Neural cell (in vitro differentiated cells): ENCODE measurements around the gene LRRC36. TPM values are rescaled to one million over a fixed set of nuclear protein-coding genes. Genes with fewer than 3 reads are reported as not detected.

ENCODE experiments used
- H2AFZ ChIP-seq: fragments of 200-600, 300-800 bp; sonication (generic), shearing (Covaris generic); 2 replicates; pipeline ENCODE4 v1.6.0; 2014; ENCODE audit warnings: low read depth, mild to moderate bottlenecking, antibody characterized with exemption, low read length, moderate library complexity
- H3F3A ChIP-seq: fragments of 200-600 bp; shearing (Covaris generic); 2 replicates; pipeline ENCODE4 v1.6.1; 2016; ENCODE audit warnings: mild to moderate bottlenecking, moderate library complexity, mixed read lengths, antibody characterized with exemption, low read length; ENCODE audit not compliant: insufficient read depth, poor library complexity, severe bottlenecking
- H3K27ac ChIP-seq: fragments of 200-600, 300-800 bp; sonication (generic), shearing (Covaris generic); 2 replicates; pipeline ENCODE4 v1.5.1; 2014; ENCODE audit warnings: mild to moderate bottlenecking, low read length, moderate library complexity
- H3K27me3 ChIP-seq: fragments of 300-800, 200-600 bp; sonication (generic), shearing (Covaris generic); 2 replicates; pipeline ENCODE4 v1.6.0; 2014; ENCODE audit warnings: mild to moderate bottlenecking, low read depth, low read length, moderate library complexity; ENCODE audit not compliant: insufficient read depth
- H3K36me3 ChIP-seq: fragments of 300-800, 200-600 bp; sonication (generic), shearing (Covaris generic); 2 replicates; pipeline ENCODE4 v1.5.1; 2014; ENCODE audit warnings: mild to moderate bottlenecking, antibody characterized with exemption, low read length, moderate library complexity; ENCODE audit not compliant: insufficient read depth
- H3K4me2 ChIP-seq: fragments of 300-800, 200-600 bp; sonication (generic), shearing (Covaris generic); 2 replicates; pipeline ENCODE4 v1.6.0; 2014; ENCODE audit warnings: mild to moderate bottlenecking, low read length
- H3K4me3 ChIP-seq: fragments of 300-800, 200-600 bp; sonication (generic), shearing (Covaris generic); 2 replicates; pipeline ENCODE4 v1.5.1; 2014; ENCODE audit warnings: mild to moderate bottlenecking, low read length, moderate library complexity
- H3K79me2 ChIP-seq: fragments of 200-600 bp; shearing (Covaris generic); replicated peaks from 2 replicates; pipeline ENCODE4 v1.6.0; 2014; ENCODE audit warnings: mild to moderate bottlenecking, low read length, moderate library complexity; ENCODE audit not compliant: insufficient read depth
- H3K9ac ChIP-seq: fragments of 300-800, 200-600 bp; sonication (generic), shearing (Covaris generic); 2 replicates; pipeline ENCODE4 v1.6.1; 2016; ENCODE audit warnings: mild to moderate bottlenecking, low read length, mixed read lengths
- H3K9me2 ChIP-seq: fragments of 200-600 bp; shearing (Covaris generic); 2 replicates; pipeline ENCODE4 v1.6.1; 2016; ENCODE audit warnings: mild to moderate bottlenecking, low read length, mixed read lengths; ENCODE audit not compliant: insufficient read depth
- H3K9me3 ChIP-seq: fragments of 200-600, 300-800 bp; sonication (generic), shearing (Covaris generic); 2 replicates; pipeline ENCODE4 v1.6.1; 2016; ENCODE audit warnings: mild to moderate bottlenecking, mixed run types, low read length, moderate library complexity, mixed read lengths
- H4K20me1 ChIP-seq: fragments of 200-600 bp; shearing (Covaris generic); 2 replicates; pipeline ENCODE4 v1.6.1; 2016; ENCODE audit warnings: mild to moderate bottlenecking, mixed run types; ENCODE audit not compliant: insufficient read depth
- EP300 ChIP-seq: fragments of 450-650 bp; conservative IDR thresholded peaks from 2 replicates; pipeline ENCODE4 v1.6.1; 2014; ENCODE audit warnings: antibody characterized with exemption, mild to moderate bottlenecking, moderate library complexity; ENCODE audit not compliant: poor library complexity, severe bottlenecking
- EZH2 ChIP-seq: fragments of 200-600, 300-800 bp; shearing (Covaris generic), sonication (generic); IDR thresholded peaks from 2 replicates; pipeline ENCODE4 v1.6.1; 2014; ENCODE audit warnings: antibody characterized with exemption, low read length, borderline replicate concordance, mild to moderate bottlenecking; ENCODE audit not compliant: insufficient read depth, poor library complexity, severe bottlenecking
- MXI1 ChIP-seq: fragments of 450-650 bp; conservative IDR thresholded peaks from 2 replicates; pipeline ENCODE4 v1.6.1; 2014; ENCODE audit warnings: antibody characterized with exemption, mild to moderate bottlenecking; ENCODE audit not compliant: poor library complexity, severe bottlenecking
- POLR2AphosphoS5 ChIP-seq: IDR thresholded peaks from 2 replicates; pipeline ENCODE4 v1.6.1; 2012
- RAD21 ChIP-seq: fragments of 450-650 bp; conservative IDR thresholded peaks from 2 replicates; pipeline ENCODE4 v1.6.1; 2014; ENCODE audit warnings: antibody characterized with exemption, mild to moderate bottlenecking, moderate library complexity
- SMC3 ChIP-seq: fragments of 450-650 bp; conservative IDR thresholded peaks from 2 replicates; pipeline ENCODE4 v1.6.1; 2014; ENCODE audit warnings: antibody characterized with exemption, mild to moderate bottlenecking, moderate library complexity; ENCODE audit not compliant: poor library complexity
- TAF1 ChIP-seq: IDR thresholded peaks from 2 replicates; pipeline ENCODE4 v1.6.1; 2012; ENCODE audit warnings: low read depth
- polyA plus RNA-seq: library from polyadenylated mRNA; depleted of rRNA; stranded (reverse); fragments of >200 nt; gene quantifications from 2 replicates; pipeline ENCODE4 v1.2.3, GENCODE V29; 2014
- TF ChIP-seq, protein P1 (sequence below): IDR thresholded peaks from 2 replicates; pipeline ENCODE4 v1.6.1; 2012; ENCODE audit warnings: borderline replicate concordance
- TF ChIP-seq, protein P2 (sequence below): fragments of 450-650 bp; IDR thresholded peaks from 2 replicates; pipeline ENCODE4 v1.5.1; 2014; ENCODE audit warnings: antibody characterized with exemption, mild to moderate bottlenecking, moderate library complexity; ENCODE audit not compliant: poor library complexity, severe bottlenecking

The LRRC36 gene
- polyA plus RNA-seq, 1 donor from 2014 or later: 1.6 TPM

DNA sequence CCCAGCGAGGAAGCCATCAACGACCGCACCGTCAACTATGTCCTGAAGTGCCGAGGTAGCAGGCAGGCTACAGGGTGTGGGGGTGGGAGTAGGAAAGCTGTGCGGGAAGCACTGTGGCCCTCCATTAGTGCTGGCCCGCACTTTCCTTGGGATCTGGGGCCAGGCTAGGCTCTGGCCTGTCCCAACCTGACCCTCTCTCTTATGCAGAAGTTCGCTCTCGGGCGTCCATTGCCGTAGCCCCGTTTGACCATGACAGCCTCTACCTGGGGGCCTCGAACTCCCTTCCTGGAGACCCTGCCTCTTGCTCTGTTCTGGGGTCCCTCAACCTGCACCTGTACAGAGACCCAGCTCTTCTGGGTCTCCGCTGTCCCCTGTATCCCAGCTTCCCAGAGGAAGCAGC is 38.7 kb upstream of the LRRC36 start:
- H3K9me2 ChIP-seq: no peaks in the 10 kb centered on the region
- no peaks in the 10 kb centered on the region for H3K36me3 ChIP-seq
- no peaks in the 10 kb centered on the region for H3K79me2 ChIP-seq
- H3K27me3 ChIP-seq: no peaks in the 10 kb centered on the region
- no peaks in the 10 kb centered on the region for H3F3A ChIP-seq
- no peak overlapping the region for H3K9ac ChIP-seq
- H4K20me1 ChIP-seq: no peaks in the 10 kb centered on the region
- TF ChIP-seq MXI1 (no peak), RAD21 (no peak), POLR2AphosphoS5 (no peak), SMC3 (no peak), EP300 (no peak), EZH2 (no peak)
- TF ChIP-seq, protein P1, sequence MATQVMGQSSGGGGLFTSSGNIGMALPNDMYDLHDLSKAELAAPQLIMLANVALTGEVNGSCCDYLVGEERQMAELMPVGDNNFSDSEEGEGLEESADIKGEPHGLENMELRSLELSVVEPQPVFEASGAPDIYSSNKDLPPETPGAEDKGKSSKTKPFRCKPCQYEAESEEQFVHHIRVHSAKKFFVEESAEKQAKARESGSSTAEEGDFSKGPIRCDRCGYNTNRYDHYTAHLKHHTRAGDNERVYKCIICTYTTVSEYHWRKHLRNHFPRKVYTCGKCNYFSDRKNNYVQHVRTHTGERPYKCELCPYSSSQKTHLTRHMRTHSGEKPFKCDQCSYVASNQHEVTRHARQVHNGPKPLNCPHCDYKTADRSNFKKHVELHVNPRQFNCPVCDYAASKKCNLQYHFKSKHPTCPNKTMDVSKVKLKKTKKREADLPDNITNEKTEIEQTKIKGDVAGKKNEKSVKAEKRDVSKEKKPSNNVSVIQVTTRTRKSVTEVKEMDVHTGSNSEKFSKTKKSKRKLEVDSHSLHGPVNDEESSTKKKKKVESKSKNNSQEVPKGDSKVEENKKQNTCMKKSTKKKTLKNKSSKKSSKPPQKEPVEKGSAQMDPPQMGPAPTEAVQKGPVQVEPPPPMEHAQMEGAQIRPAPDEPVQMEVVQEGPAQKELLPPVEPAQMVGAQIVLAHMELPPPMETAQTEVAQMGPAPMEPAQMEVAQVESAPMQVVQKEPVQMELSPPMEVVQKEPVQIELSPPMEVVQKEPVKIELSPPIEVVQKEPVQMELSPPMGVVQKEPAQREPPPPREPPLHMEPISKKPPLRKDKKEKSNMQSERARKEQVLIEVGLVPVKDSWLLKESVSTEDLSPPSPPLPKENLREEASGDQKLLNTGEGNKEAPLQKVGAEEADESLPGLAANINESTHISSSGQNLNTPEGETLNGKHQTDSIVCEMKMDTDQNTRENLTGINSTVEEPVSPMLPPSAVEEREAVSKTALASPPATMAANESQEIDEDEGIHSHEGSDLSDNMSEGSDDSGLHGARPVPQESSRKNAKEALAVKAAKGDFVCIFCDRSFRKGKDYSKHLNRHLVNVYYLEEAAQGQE: no peak
- no peak overlapping the region for H3K4me3 ChIP-seq
- H3K27ac ChIP-seq: no peak overlapping the region
- no peak overlapping the region for H2AFZ ChIP-seq
- H3K4me2 ChIP-seq: no peak overlapping the region
- no peaks in the 10 kb centered on the region for H3K9me3 ChIP-seq

DNA sequence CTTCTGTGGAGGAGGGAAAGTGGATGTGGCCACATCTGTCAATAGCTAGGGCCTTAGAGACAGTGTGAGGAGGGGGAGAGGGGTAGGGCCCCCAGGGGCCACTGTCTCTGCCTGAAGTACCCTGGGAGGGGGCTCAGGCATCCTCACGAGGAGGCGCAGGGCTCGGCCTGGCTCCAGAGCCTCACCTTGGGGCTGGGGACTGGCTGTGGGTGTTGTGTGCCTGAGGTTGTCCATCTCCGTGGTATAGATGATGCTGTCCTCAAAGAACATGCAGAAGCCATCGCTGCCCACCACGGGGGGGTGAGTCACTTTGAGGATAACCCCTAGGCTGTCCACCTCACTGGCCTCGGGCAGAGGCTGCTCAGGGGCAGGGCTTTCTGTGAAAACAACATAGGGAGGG is 35.2 kb upstream of the LRRC36 start:
- H3K9me3 ChIP-seq: no peaks in the 10 kb centered on the region
- no peak overlapping the region for H3K27ac ChIP-seq
- no peak overlapping the region for H3K9ac ChIP-seq
- no peaks in the 10 kb centered on the region for H3K27me3 ChIP-seq
- H3K9me2 ChIP-seq: no peaks in the 10 kb centered on the region
- TF ChIP-seq, protein P1: no peak
- TF ChIP-seq, protein P2, sequence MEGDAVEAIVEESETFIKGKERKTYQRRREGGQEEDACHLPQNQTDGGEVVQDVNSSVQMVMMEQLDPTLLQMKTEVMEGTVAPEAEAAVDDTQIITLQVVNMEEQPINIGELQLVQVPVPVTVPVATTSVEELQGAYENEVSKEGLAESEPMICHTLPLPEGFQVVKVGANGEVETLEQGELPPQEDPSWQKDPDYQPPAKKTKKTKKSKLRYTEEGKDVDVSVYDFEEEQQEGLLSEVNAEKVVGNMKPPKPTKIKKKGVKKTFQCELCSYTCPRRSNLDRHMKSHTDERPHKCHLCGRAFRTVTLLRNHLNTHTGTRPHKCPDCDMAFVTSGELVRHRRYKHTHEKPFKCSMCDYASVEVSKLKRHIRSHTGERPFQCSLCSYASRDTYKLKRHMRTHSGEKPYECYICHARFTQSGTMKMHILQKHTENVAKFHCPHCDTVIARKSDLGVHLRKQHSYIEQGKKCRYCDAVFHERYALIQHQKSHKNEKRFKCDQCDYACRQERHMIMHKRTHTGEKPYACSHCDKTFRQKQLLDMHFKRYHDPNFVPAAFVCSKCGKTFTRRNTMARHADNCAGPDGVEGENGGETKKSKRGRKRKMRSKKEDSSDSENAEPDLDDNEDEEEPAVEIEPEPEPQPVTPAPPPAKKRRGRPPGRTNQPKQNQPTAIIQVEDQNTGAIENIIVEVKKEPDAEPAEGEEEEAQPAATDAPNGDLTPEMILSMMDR: no peak
- TF ChIP-seq EP300 (no peak), TAF1 (no peak), POLR2AphosphoS5 (no peak), SMC3 (no peak), MXI1 (no peak), EZH2 (no peak), RAD21 (no peak)
- H3K79me2 ChIP-seq: no peaks in the 10 kb centered on the region
- no peak overlapping the region for H3K4me3 ChIP-seq
- H3K36me3 ChIP-seq: no peaks in the 10 kb centered on the region
- H3K4me2 ChIP-seq: no peak overlapping the region
- H3F3A ChIP-seq: no peaks in the 10 kb centered on the region
- no peak overlapping the region for H2AFZ ChIP-seq
- no peaks in the 10 kb centered on the region for H4K20me1 ChIP-seq
